Heart right ventricle (tissue), 16 donors: ENCODE measurements around the gene IVD. TPM values are rescaled to one million over a fixed set of nuclear protein-coding genes. Genes with fewer than 3 reads are reported as not detected.

ENCODE experiments used
- ATAC-seq, 8 donors: fragments of 200-7000 bp; cut with Tn5 transposase; one replicate each; pipeline ENCODE4 v1.9.1; 2020; ENCODE audit warnings: mild to moderate bottlenecking in 8 of 8, moderate library complexity in 8 of 8, moderate number of reproducible peaks in 1 of 8
- DNase-seq, 2 donors: peaks; one replicate each; pipeline ENCODE4 v3.0.0-alpha.2; 2020
- H3K27ac ChIP-seq, 10 donors: fragments of 200-600 bp; sonication (generic) in 2 of 10; one replicate each; pipeline versions ENCODE4 v1.5.0 to v1.8.0; 2020 to 2022; ENCODE audit warnings: mild to moderate bottlenecking in 3 of 10
- H3K27me3 ChIP-seq, 7 donors: fragments of 200-600 bp; one replicate each; pipeline ENCODE4 v1.8.0; 2021 to 2022; ENCODE audit warnings: mild to moderate bottlenecking in 2 of 7
- H3K36me3 ChIP-seq, 9 donors: fragments of 200-600 bp; sonication (generic) in 1 of 9; one replicate each; pipeline versions ENCODE4 v1.5.0 to v1.8.0; 2020 to 2022; ENCODE audit warnings: mild to moderate bottlenecking in 2 of 9
- H3K4me1 ChIP-seq, 9 donors: fragments of 200-600 bp; sonication (generic) in 1 of 9; one replicate each; pipeline versions ENCODE4 v1.5.0 to v1.8.0; 2020 to 2022; ENCODE audit warnings: mild to moderate bottlenecking in 4 of 9
- H3K4me3 ChIP-seq, 10 donors: fragments of 200-600 bp; sonication (generic) in 2 of 10; one replicate each; pipeline versions ENCODE4 v1.5.0 to v1.8.0; 2020 to 2022; ENCODE audit warnings: mild to moderate bottlenecking in 7 of 10, moderate library complexity in 2 of 10
- H3K9me3 ChIP-seq, 11 donors: fragments of 200-600 bp in 10 of 11; sonication (generic) in 2 of 11; one replicate each; pipeline versions ENCODE4 v1.5.0 to v1.8.0; 2013 to 2022; ENCODE audit warnings: mild to moderate bottlenecking in 2 of 11, control low read depth in 1 of 11, moderate library complexity in 1 of 11
- CTCF ChIP-seq, 9 donors: fragments of 200-600 bp; sonication (generic) in 2 of 9; IDR thresholded peaks; one replicate each; pipeline versions ENCODE4 v1.5.0 to v1.8.0; 2021 to 2022; ENCODE audit warnings: antibody characterized with exemption in 9 of 9, mild to moderate bottlenecking in 5 of 9, moderate library complexity in 1 of 9
- WGBS, 2 donors: extraction: QIAGEN DNeasy Blood & Tissue Kit; methylation state at CpG; one replicate each; pipeline ENCODE4 v1.1.7; 2013; ENCODE audit warnings: inconsistent platforms in 1 of 2; 5-methylcytosine and 5-hydroxymethylcytosine counted together
- intact Hi-C, 10 donors: fragments of 100-400 bp; cut with DNase I; formaldehyde crosslinking; loops; one replicate each; pipeline versions ENCODE4 v1.11.1 to v1.14.2; 2022
- polyA plus RNA-seq, 2 donors: library from polyadenylated mRNA; stranded (reverse); fragments of 200-250 nt; gene quantifications; one replicate each; pipeline ENCODE4 v1.2.3, GENCODE V29; 2013
- total RNA-seq, 10 donors: library from RNA; stranded (reverse); fragmentation: NEBNext Ultra II Directional in 3 of 10; extraction: Animal tissue kit (Norgen Biotek cat#: 25700) in 3 of 10; gene quantifications; one replicate each; pipeline versions ENCODE4 v1.2.1 to v1.2.4, GENCODE V29; 2021 to 2023
- donor health status: Arrhythmogenic right ventricular cardiomyopathy.
- donor health status: ischemic (EF 13 %, LVEDD 7.1; RV severe dilation, severe dysfunction).
- donor health status: healthy with polysubstance abuse.
- donor health status: DM: no; HTN: yes; CAD: no.
- donor health status: DM: no; HTN: no; CAD: no.
- donor health status: ischemic (EF 25% LVEDD 6.9; RV normal size, moderate dysfunction).
- donor health status: ischemic (EF 25% LVEDD 5.7; RV mildly dilated, moderate dysfunction).
- donor health status: healthy.
- donor health status: DM: yes; HTN: yes; CAD: no.
- donor health status: Ischemic cardiomyopathy.
- donor health status: ischemic (EF 35%, LVEDD 5.7; RV mildly dilated, moderate dysfunction).
- donor health status: nonischemic (EF 11% LVEDD 7.7; RV severe dilation, severe dysfunction).
- donor health status: DM: yes; HTN: yes; CAD: no.
- donor health status: PGD.
- donor health status: ischemic (EF 29% LVEDD 5.4; RV normal size, mild dysfunction).
- donor health status: nonischemic (EF 23%, LVEDD 6.1; RV moderate dilation, normal function).

IVD gene
- total and polyA plus RNA-seq, 12 donors = 42.2 to 143 (median 103) TPM

DNA sequence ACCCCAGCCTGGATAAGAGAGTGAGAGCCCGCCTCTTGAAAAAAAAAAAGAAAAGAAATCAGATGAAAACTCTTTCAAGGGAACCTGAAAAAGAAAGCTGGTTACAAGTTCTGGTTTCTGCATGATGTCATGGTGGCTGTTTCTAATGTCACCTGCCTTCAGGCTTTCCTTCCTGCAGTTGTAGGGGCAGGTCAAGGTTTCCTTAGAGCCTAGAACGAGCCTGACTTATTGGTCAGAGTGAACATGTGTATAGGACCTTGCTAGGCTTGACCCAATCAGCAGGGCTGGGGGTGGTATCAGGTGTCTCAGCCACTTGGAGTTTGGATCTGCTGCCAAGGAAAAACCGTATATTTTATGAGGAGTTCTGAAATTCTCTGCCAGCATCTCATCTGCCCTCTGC lies 3.8 kb downstream of the IVD start:
- H3K36me3 ChIP-seq = peaks cover 0 to 69% (median 37%) of the 10 kb centered on the region in 9 donors
- intact Hi-C loops = loop anchor here in 3 of 10 donors (5.0 kb wide), 3 partner anchors 37 to 92 kb away; no protein-coding TSS in a partner anchor

GRCh38 chr15:40410476-40410875 lies 4.9 kb downstream of the IVD start:
- Histone ChIP-seq H3K27ac (no peak overlapping the region), H3K9me3 (no peaks in the 10 kb centered on the region), H3K4me3 (no peak overlapping the region), H3K4me1 (peaks cover 0 to 24% (median 14%) of the 10 kb centered on the region in 9 donors), H3K27me3 (no peaks in the 10 kb centered on the region), H3K36me3 (peaks cover 0 to 80% (median 48%) of the 10 kb centered on the region in 9 donors)
- no peak for ATAC-seq
- intact Hi-C loops = loop anchor here in 2 of 10 donors (5.0 to 10.0 kb wide), 2 partner anchors 46 to 48 kb away; no protein-coding TSS in a partner anchor
- no peak for TF ChIP-seq CTCF (IDR thresholded peaks at IDR 0.05)
- no peak for DNase-seq
- 96% methylated on average over 11 of the region's 11 CpGs for WGBS, 2 donors

More for the DNA sequence above, 3.8 kb downstream of the IVD start:
- Histone ChIP-seq H3K27ac (no peak overlapping the region), H3K9me3 (no peaks in the 10 kb centered on the region), H3K27me3 (no peaks in the 10 kb centered on the region), H3K4me3 (no peak overlapping the region), H3K4me1 (peaks cover 0 to 31% (median 23%) of the 10 kb centered on the region in 9 donors)
- DNase-seq (no peak), ATAC-seq (no peak)
- no peak for TF ChIP-seq CTCF (IDR thresholded peaks at IDR 0.05)
- WGBS, 2 donors = 77 to 84% methylated on average over 3 of the region's 3 CpGs

- Histone ChIP-seq H3K36me3 (peaks cover 0 to 98% (median 56%) of the 10 kb centered on the region in 9 donors), H3K27me3 (no peaks in the 10 kb centered on the region), H3K9me3 (no peaks in the 10 kb centered on the region), H3K4me1 (peaks cover 0 to 7% (median under 1%) of the 10 kb centered on the region in 9 donors), H3K27ac (no peak overlapping the region), H3K4me3 (no peak overlapping the region)
- WGBS, 2 donors = 83 to 84% methylated on average over 7 of the region's 7 CpGs
- intact Hi-C loops = loop anchor here in 2 of 10 donors (5.0 to 10.0 kb wide), 2 partner anchors 47 to 50 kb away; no protein-coding TSS in a partner anchor
- no peak for TF ChIP-seq CTCF (IDR thresholded peaks at IDR 0.05)
- no peak for DNase-seq
- ATAC-seq = peak in 1 of 8 donors; percentile 47
These were observed 6.6 kb downstream of the IVD start for GRCh38 chr15:40412095-40412759.

GRCh38 chr15:40413036-40413435 lies 7.4 kb downstream of the IVD start:
- H3K27me3 ChIP-seq = no peaks in the 10 kb centered on the region
- WGBS, 2 donors = 94 to 95% methylated on average over 9 of the region's 9 CpGs
- intact Hi-C loops = loop anchor here in 2 of 10 donors (5.0 to 10.0 kb wide), 2 partner anchors 48 to 51 kb away; no protein-coding TSS in a partner anchor
- H3K36me3 ChIP-seq = peaks cover 0 to 100% (median 49%) of the 10 kb centered on the region in 9 donors
- no peak overlapping the region for H3K27ac ChIP-seq
- no peaks in the 10 kb centered on the region for H3K4me1 ChIP-seq
- H3K4me3 ChIP-seq = no peak overlapping the region
- no peaks in the 10 kb centered on the region for H3K9me3 ChIP-seq
- DNase-seq (no peak), ATAC-seq (no peak)
- no peak for TF ChIP-seq CTCF (IDR thresholded peaks at IDR 0.05)
